C4-2B (cell line): ENCODE data around the gene IFNA6.
A peak's percentile ranks its signal among the peaks of the same experiment; 100 is the strongest.

Source experiments
- H3K27ac ChIP-seq: fragments of 450-650 bp; 2 replicates; pipeline ENCODE4 v1.5.1; 2017
- CTCF ChIP-seq: fragments of 450-650 bp; conservative IDR thresholded peaks from 2 replicates; pipeline ENCODE4 v1.5.1; 2017; ENCODE audit warnings: mild to moderate bottlenecking
- ZFX ChIP-seq: fragments of 450-650 bp; IDR thresholded peaks from 2 replicates; pipeline ENCODE4 v1.6.1; 2017

The IFNA6 gene

DNA sequence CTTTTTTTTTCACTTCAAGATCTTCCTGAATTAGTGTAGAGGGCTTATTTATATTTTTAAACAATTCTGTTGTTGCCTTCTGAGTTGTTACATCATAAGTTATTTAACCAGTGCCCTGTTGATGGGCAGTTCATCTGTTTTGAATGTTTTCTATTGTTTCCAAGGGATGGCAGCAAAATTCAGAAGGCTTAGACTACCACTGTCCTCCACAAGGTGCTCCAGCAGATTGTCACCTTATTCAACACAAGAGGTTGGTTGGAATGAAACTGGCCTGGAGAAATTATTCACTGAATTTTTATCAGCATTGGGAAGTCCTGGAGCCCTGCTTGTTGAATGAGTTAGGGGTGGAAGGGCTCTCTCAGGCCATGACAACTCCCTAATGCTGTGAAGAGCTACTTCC lies 14.2 kb downstream of the IFNA6 start:
- TF ChIP-seq CTCF: no peak
- no peak for TF ChIP-seq ZFX
- no peak overlapping the region for H3K27ac ChIP-seq

DNA sequence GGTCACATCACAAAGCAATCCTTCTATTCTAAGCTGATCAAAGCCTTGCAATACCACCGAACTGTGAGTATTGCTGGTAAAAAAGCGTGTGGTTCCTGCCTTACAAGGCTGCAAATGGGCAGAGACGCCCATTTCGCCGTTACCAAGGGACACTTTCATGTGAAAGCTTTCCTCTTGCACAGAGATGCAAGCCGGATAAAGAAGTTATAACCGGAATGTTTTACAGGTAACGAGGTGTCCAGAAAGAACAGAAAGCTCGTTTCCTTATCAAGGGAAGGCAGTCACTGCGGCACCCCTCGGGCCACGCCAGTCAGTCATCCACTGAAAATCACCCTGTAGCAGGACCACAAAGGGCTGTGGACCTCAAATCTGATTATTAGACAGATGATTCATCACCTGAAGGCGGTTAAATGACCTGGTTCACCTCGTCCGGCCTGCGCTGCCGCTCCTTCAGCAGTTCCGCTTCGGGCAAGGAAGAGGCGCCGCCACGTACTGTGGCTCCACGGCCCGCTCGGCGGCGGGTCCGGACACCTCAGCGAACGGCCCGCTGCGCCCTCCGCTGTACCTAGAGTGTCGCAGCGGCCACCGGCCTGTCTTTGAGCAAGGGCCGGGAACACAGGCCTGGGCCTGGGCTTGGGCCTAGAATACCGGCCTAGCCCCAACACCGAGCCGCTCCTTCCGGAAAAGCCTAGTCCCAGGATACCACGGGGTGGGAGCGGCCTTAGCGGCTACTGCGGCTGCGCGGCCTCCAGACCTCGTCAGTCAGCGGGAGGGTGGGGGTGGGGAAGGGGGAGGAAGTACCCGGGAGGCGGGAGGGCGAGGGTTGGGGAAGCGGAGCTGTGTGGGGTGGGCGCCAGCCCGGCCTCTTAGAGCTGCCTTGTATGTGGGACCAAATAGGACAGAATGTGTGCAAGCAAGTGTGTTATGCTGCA lies 15.7 kb downstream of the IFNA6 start, which contains the start of gene KLHL9:
Gene KLHL9, minus strand, starts transcription at position 704 of the 932 bp plus-strand sequence. Its CDS starts 545 bp downstream, at position 159.
- H3K27ac ChIP-seq: peak within 1 kb of the TSS; percentile 98
- TF ChIP-seq ZFX (peak; percentile 100), CTCF (no peak)

DNA sequence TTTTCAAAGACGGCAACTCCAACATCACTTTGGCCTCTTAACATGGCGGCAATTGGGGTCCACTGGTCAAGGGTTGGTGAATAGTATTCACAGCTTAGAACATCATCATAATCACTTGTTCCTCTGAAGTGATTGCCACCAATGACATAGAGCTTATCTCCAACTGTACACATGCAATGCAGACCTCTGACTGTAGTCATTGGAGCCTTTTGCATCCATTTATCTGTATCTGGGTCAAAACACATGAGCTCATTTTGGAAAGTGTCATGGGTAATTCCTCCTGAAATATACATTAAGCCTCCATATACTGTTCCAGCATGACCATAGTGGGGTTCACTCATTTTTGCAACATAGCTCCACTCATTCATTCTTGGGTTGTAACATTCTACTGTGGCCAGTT lies 17.5 kb downstream of the IFNA6 start:
- no peak overlapping the region for H3K27ac ChIP-seq
- TF ChIP-seq CTCF: no peak

DNA sequence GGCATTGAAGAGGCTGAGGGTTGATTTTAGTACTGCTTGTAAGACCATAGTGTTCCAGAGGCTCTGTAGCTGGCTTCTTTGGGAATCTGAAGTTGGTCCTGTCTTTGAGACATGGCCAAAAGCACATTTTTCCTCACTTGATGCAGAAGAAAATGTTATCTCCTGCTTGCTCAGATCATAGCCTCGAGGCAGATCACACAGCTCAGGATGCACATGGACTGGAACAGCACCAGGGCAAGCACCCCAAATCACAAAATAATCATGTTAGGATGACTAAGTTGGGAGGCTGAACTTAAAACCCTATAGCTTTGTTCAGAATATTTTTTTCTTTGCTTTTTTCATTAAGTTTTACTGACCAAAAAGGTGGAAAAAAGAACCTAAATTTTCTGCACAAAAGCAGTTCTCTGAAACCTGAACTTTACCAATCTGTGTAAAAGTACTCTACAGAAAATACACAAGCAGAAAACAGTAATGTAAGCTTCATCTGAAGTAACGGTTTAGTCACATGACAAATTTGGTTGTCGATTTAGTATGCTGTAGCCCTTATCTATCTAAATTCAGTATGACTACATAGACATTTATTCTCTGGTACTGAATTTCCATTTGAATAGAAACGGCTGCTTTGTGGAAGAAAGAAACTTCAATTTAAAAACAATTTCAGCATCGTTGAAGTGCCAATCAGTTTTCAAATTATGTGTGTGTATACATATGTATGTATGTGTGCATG lies 18.8 kb downstream of the IFNA6 start:
- no peak overlapping the region for H3K27ac ChIP-seq
- no peak for TF ChIP-seq ZFX
- no peak for TF ChIP-seq CTCF

DNA sequence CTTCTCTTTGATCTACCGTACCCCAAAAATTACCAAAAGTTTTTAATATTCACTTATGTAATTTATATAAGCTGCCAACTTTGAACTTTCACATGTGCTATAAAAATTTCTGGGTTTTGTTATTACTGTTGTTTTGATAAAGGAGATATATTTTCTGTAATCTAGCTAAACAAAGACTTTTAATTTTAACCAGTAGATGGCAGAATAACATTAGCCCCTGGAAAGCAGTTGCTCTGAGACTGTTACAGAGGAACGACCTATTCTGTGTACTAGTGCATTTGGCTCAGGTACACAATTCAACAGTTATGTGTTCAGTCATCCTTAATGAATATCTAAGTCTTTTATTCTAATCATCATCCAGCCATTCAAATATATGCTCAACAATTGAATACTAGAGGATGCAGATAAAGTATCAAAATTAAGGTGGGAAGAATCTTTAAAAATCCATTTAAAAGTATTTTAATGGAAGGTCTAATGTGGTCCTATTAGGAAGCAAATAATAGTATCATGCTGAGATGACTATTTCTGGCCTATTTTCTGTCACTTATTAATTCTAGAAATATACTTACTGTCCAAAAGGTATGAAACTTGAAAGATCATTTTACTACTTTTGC lies 24.1 kb downstream of the IFNA6 start:
- TF ChIP-seq ZFX: no peak
- peak; percentile 89 for TF ChIP-seq CTCF
- H3K27ac ChIP-seq: no peak overlapping the region

DNA sequence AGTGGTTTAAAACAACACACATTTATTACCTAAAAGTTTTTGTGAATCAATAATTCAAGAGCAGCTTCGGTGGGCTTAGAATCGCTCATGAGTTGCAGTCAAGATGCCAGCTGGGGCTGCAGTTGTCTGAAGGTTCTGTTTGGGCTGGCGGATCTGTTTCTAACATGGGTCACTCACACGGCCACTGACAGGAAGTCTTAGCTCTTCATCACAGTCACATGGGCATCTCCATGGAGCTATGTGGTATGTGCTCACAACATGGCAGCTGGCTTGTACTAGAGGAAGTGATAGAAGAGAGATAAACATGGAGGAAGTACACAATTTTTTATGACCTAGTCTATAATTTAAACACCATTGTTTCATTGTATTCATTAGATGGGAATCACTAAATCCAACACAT lies 26.6 kb downstream of the IFNA6 start:
- no peak overlapping the region for H3K27ac ChIP-seq
- TF ChIP-seq CTCF: no peak
- TF ChIP-seq ZFX: no peak
